ENCODE results near the gene GALNTL6.

Gene GALNTL6

GRCh38 chr4:172007889-172008288, 194.7 kb downstream of the GALNTL6 start:
- DNase-seq (ENCODE audit: low read depth), result no peak

- no peak for DNase-seq (ENCODE audit: low read depth)
These were observed 196.4 kb downstream of the GALNTL6 start for GRCh38 chr4:172009446-172010230.

- DNase-seq (ENCODE audit: low read depth), result no peak
These were observed 198.0 kb downstream of the GALNTL6 start for GRCh38 chr4:172011196-172011595.

- DNase-seq (ENCODE audit: low read depth), result no peak
These were observed 205.2 kb downstream of the GALNTL6 start for GRCh38 chr4:172018358-172018757.

GRCh38 chr4:172035562-172035961, 222.4 kb downstream of the GALNTL6 start:
- no peak for DNase-seq (ENCODE audit: low read depth)

- no peak for DNase-seq (ENCODE audit: low read depth)
These were observed 227.6 kb downstream of the GALNTL6 start for GRCh38 chr4:172040766-172041165.

- DNase-seq (ENCODE audit: low read depth), result no peak
These were observed 229.5 kb downstream of the GALNTL6 start for GRCh38 chr4:172042714-172043114.

- DNase-seq (ENCODE audit: low read depth), result no peak
These were observed 232.8 kb downstream of the GALNTL6 start for GRCh38 chr4:172045981-172046380.

- DNase-seq (ENCODE audit: low read depth), result no peak
These were observed 235.5 kb downstream of the GALNTL6 start for GRCh38 chr4:172048666-172049065.

- DNase-seq (ENCODE audit: low read depth), result no peak
These were observed 237.7 kb downstream of the GALNTL6 start for GRCh38 chr4:172050911-172051310.

GRCh38 chr4:172055046-172055445, 241.8 kb downstream of the GALNTL6 start:
- DNase-seq (ENCODE audit: low read depth), result no peak

- no peak for DNase-seq (ENCODE audit: low read depth)
These were observed 242.3 kb downstream of the GALNTL6 start for GRCh38 chr4:172055498-172055897.

- no peak for DNase-seq (ENCODE audit: low read depth)
These were observed 248.0 kb downstream of the GALNTL6 start for GRCh38 chr4:172061204-172061603.

- DNase-seq (ENCODE audit: low read depth), result no peak
These were observed 255.3 kb downstream of the GALNTL6 start for GRCh38 chr4:172068506-172068905.

GRCh38 chr4:172073590-172073989, 260.4 kb downstream of the GALNTL6 start:
- no peak for DNase-seq (ENCODE audit: low read depth)

GRCh38 chr4:172083272-172083671, 270.1 kb downstream of the GALNTL6 start:
- DNase-seq (ENCODE audit: low read depth), result no peak

GRCh38 chr4:172088556-172088955, 275.4 kb downstream of the GALNTL6 start:
- DNase-seq (ENCODE audit: low read depth), result no peak

- no peak for DNase-seq (ENCODE audit: low read depth)
These were observed 282.0 kb downstream of the GALNTL6 start for GRCh38 chr4:172095161-172095560.

- DNase-seq (ENCODE audit: low read depth), result no peak
These were observed 283.6 kb downstream of the GALNTL6 start for GRCh38 chr4:172096786-172097185.

GRCh38 chr4:172099376-172099775, 286.2 kb downstream of the GALNTL6 start:
- no peak for DNase-seq (ENCODE audit: low read depth)

- DNase-seq (ENCODE audit: low read depth), result no peak
These were observed 290.3 kb downstream of the GALNTL6 start for GRCh38 chr4:172103456-172103855.

- no peak for DNase-seq (ENCODE audit: low read depth)
These were observed 291.3 kb downstream of the GALNTL6 start for GRCh38 chr4:172104539-172104938.

- DNase-seq (ENCODE audit: low read depth), result no peak
These were observed 292.7 kb downstream of the GALNTL6 start for GRCh38 chr4:172105918-172106317.

GRCh38 chr4:172109466-172109865, 296.3 kb downstream of the GALNTL6 start:
- DNase-seq (ENCODE audit: low read depth), result no peak
